ENCODE results near the gene CLTC. TPM values are rescaled to one million over a fixed set of nuclear protein-coding genes. Genes with fewer than 3 reads are reported as not detected.

The CLTC gene
- total and polyA plus RNA-seq, 2 experiments from 2014 or later = 107 to 344 TPM

GRCh38 chr17:59745040-59745439 lies 125.3 kb downstream of the CLTC start (continued):
- TF ChIP-seq, protein P1, sequence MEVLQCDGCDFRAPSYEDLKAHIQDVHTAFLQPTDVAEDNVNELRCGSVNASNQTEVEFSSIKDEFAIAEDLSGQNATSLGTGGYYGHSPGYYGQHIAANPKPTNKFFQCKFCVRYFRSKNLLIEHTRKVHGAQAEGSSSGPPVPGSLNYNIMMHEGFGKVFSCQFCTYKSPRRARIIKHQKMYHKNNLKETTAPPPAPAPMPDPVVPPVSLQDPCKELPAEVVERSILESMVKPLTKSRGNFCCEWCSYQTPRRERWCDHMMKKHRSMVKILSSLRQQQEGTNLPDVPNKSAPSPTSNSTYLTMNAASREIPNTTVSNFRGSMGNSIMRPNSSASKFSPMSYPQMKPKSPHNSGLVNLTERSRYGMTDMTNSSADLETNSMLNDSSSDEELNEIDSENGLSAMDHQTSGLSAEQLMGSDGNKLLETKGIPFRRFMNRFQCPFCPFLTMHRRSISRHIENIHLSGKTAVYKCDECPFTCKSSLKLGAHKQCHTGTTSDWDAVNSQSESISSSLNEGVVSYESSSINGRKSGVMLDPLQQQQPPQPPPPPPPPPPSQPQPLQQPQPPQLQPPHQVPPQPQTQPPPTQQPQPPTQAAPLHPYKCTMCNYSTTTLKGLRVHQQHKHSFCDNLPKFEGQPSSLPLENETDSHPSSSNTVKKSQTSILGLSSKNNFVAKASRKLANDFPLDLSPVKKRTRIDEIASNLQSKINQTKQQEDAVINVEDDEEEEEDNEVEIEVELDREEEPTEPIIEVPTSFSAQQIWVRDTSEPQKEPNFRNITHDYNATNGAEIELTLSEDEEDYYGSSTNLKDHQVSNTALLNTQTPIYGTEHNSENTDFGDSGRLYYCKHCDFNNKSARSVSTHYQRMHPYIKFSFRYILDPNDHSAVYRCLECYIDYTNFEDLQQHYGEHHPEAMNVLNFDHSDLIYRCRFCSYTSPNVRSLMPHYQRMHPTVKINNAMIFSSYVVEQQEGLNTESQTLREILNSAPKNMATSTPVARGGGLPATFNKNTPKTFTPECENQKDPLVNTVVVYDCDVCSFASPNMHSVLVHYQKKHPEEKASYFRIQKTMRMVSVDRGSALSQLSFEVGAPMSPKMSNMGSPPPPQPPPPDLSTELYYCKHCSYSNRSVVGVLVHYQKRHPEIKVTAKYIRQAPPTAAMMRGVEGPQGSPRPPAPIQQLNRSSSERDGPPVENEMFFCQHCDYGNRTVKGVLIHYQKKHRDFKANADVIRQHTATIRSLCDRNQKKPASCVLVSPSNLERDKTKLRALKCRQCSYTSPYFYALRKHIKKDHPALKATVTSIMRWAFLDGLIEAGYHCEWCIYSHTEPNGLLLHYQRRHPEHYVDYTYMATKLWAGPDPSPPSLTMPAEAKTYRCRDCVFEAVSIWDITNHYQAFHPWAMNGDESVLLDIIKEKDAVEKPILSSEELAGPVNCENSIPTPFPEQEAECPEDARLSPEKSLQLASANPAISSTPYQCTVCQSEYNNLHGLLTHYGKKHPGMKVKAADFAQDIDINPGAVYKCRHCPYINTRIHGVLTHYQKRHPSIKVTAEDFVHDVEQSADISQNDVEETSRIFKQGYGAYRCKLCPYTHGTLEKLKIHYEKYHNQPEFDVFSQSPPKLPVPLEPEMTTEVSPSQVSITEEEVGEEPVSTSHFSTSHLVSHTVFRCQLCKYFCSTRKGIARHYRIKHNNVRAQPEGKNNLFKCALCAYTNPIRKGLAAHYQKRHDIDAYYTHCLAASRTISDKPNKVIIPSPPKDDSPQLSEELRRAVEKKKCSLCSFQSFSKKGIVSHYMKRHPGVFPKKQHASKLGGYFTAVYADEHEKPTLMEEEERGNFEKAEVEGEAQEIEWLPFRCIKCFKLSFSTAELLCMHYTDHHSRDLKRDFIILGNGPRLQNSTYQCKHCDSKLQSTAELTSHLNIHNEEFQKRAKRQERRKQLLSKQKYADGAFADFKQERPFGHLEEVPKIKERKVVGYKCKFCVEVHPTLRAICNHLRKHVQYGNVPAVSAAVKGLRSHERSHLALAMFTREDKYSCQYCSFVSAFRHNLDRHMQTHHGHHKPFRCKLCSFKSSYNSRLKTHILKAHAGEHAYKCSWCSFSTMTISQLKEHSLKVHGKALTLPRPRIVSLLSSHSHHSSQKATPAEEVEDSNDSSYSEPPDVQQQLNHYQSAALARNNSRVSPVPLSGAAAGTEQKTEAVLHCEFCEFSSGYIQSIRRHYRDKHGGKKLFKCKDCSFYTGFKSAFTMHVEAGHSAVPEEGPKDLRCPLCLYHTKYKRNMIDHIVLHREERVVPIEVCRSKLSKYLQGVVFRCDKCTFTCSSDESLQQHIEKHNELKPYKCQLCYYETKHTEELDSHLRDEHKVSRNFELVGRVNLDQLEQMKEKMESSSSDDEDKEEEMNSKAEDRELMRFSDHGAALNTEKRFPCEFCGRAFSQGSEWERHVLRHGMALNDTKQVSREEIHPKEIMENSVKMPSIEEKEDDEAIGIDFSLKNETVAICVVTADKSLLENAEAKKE (CRISPR knock-in tag; IDR thresholded peaks at IDR 0.05) = no peak
- no peak for TF ChIP-seq EZH2phosphoT487 (IDR thresholded peaks at IDR 0.05; ENCODE audit: unreplicated experiment)
- no peak for TF ChIP-seq STAT1 (IDR thresholded peaks at IDR 0.05; ENCODE audit: unreplicated experiment)

Other genes with a start within 250 kb of the CLTC start
- gene DHX40, start 54.3 kb upstream of the CLTC start, total RNA-seq (2014; rRNA removed; shearing (Covaris generic)) = 37.6 and 38.2 TPM in 2 replicates
- 14.5 and 17.3 TPM in 2 replicates for gene DHX40, start 54.3 kb upstream of the CLTC start, polyA plus RNA-seq (2016; fragmentation: Nextera tagmentation; extraction: Ambion mirVana)
- gene PTRH2, start 87.5 kb downstream of the CLTC start, total RNA-seq (2014; rRNA removed; shearing (Covaris generic)) = 26.6 and 32.7 TPM in 2 replicates
- 70.7 and 85.2 TPM in 2 replicates for gene PTRH2, start 87.5 kb downstream of the CLTC start, polyA plus RNA-seq (2016; fragmentation: Nextera tagmentation; extraction: Ambion mirVana)
- 112 and 137 TPM in 2 replicates for gene VMP1, start 87.8 kb downstream of the CLTC start, total RNA-seq (2014; rRNA removed; shearing (Covaris generic))
- gene VMP1, start 87.8 kb downstream of the CLTC start, polyA plus RNA-seq (2016; fragmentation: Nextera tagmentation; extraction: Ambion mirVana) = 63.1 and 70.1 TPM in 2 replicates